GM12878 (cell line): Measurements from ENCODE around the gene TMEM88. TPM values are rescaled to one million over a fixed set of nuclear protein-coding genes. Genes with fewer than 3 reads are reported as not detected.
A peak's percentile ranks its signal among the peaks of the same experiment; 100 is the strongest.

Source experiments
- ATAC-seq: fragments of 200-7000 bp; cut with Tn5 transposase; 3 replicates; pipeline ENCODE4 v1.9.1; 2020; ENCODE audit warnings: mild to moderate bottlenecking, moderate library complexity
- BruUV-seq: library from RNA; stranded (reverse); fragments of 400-500 nt; replicated peaks from 2 replicates; lab custom pipeline; 2021; lab: Mats Ljungman, UMichigan
- CTCF ChIA-PET: fragments of 300-600 bp; sonication (Branson Sonifier 250); formaldehyde crosslinking; extraction: SDS; loops from one replicate; lab custom pipeline; 2021; ENCODE audit warnings: inconsistent platforms; lab: Yijun Ruan, JAX
- POLR2A ChIA-PET: fragments of 350-600 bp; formaldehyde crosslinking; extraction: SDS; loops from one replicate; lab custom pipeline; 2021; ENCODE audit warnings: inconsistent platforms; lab: Charles Lee
- RAD21 ChIA-PET: fragments of 300-600 bp; sonication (Branson Sonifier 250); formaldehyde crosslinking; loops from one replicate; lab custom pipeline; 2023; ENCODE audit warnings: antibody characterized with exemption; ENCODE audit not compliant: unreplicated experiment; lab: Charles Lee
- SMC1A ChIA-PET: fragments of 300-600 bp; sonication (Branson Sonifier 250); formaldehyde crosslinking; loops from one replicate; lab custom pipeline; 2023; ENCODE audit not compliant: unreplicated experiment, uncharacterized antibody; lab: Charles Lee
- DNase-seq: peaks from one replicate; pipeline ENCODE4 v3.0.0-alpha.2; 2011; ENCODE audit warnings: low read depth, low spot score
- FAIRE-seq: peaks from 3 replicates; lab custom pipeline; 2011; peaks lifted over from hg19 to GRCh38; lab: Jason Lieb, UNC
- H2AFZ ChIP-seq: 2 replicates; pipeline ENCODE4 v1.6.0; 2011; ENCODE audit warnings: low read depth, low read length, control low read depth; ENCODE audit not compliant: control insufficient read depth
- H3K27ac ChIP-seq: 2 replicates; pipeline ENCODE4 v1.5.1; 2011; ENCODE audit warnings: control low read depth; ENCODE audit not compliant: control insufficient read depth, insufficient read depth
- H3K27me3 ChIP-seq, 2 experiments: replicated peaks in 1 of 2; 2 replicates each; pipeline versions ENCODE4 v1.6.0 to v1.6.1; 2011; ENCODE audit warnings: low read length in 1 of 2; ENCODE audit not compliant: control insufficient read depth in 2 of 2, insufficient read depth in 2 of 2
- H3K36me3 ChIP-seq, 2 experiments: 2 replicates each; pipeline ENCODE4 v1.5.1; 2011; ENCODE audit warnings: low read length in 1 of 2; ENCODE audit not compliant: control insufficient read depth in 2 of 2, insufficient read depth in 2 of 2
- H3K4me1 ChIP-seq: 2 replicates; pipeline ENCODE4 v1.6.1; 2011; ENCODE audit warnings: mild to moderate bottlenecking, low read length, moderate library complexity, mixed read lengths; ENCODE audit not compliant: control insufficient read depth, insufficient read depth
- H3K4me2 ChIP-seq: 2 replicates; pipeline ENCODE4 v1.6.0; 2011; ENCODE audit warnings: control low read depth; ENCODE audit not compliant: control insufficient read depth, insufficient read depth
- H3K4me3 ChIP-seq: fragments of 200-600 bp; sonication (generic); 2 replicates; pipeline ENCODE4 v1.5.1; 2016
- H3K79me2 ChIP-seq: 2 replicates; pipeline ENCODE4 v1.6.0; 2011; ENCODE audit warnings: low read length; ENCODE audit not compliant: control insufficient read depth, insufficient read depth
- H3K9ac ChIP-seq: 2 replicates; pipeline ENCODE4 v1.8.0; 2011; ENCODE audit warnings: low read length, control low read depth, mixed read lengths; ENCODE audit not compliant: control insufficient read depth, insufficient read depth
- H3K9me3 ChIP-seq: replicated peaks from 3 replicates; pipeline ENCODE4 v1.5.1; 2011; ENCODE audit warnings: mild to moderate bottlenecking, low read length; ENCODE audit not compliant: control insufficient read depth, insufficient read depth
- H4K20me1 ChIP-seq: 2 replicates; pipeline ENCODE4 v1.6.0; 2011; ENCODE audit not compliant: control insufficient read depth, insufficient read depth
- BHLHE40 ChIP-seq, 2 experiments: fragments of 450-650 bp in 1 of 2; IDR thresholded peaks; 2 replicates each; pipeline ENCODE4 v1.6.1; 2011 to 2017; ENCODE audit warnings: low read depth in 2 of 2, borderline replicate concordance in 1 of 2, improper control_type of control experiment in 1 of 2, low read length in 1 of 2, mild to moderate bottlenecking in 1 of 2
- CHD2 ChIP-seq: IDR thresholded peaks from 2 replicates; pipeline ENCODE4 v1.6.1; 2011; ENCODE audit warnings: low read depth, low read length, improper control_type of control experiment, borderline replicate concordance
- CREM ChIP-seq: IDR thresholded peaks from 2 replicates; pipeline ENCODE4 v1.6.1; 2014; ENCODE audit warnings: antibody characterized with exemption, low read depth
- DPF2 ChIP-seq: fragments of 450-650 bp; IDR thresholded peaks from 2 replicates; pipeline ENCODE4 v1.6.1; 2017; ENCODE audit warnings: mild to moderate bottlenecking
- E2F8 ChIP-seq: fragments of 450-650 bp; IDR thresholded peaks from 2 replicates; pipeline ENCODE4 v1.6.1; 2018; ENCODE audit warnings: mild to moderate bottlenecking, low read depth, moderate library complexity; ENCODE audit not compliant: partially characterized antibody
- HDAC2 ChIP-seq: fragments of 200-600 bp; sonication (generic); IDR thresholded peaks from 2 replicates; pipeline ENCODE4 v1.6.1; 2017
- IKZF2 ChIP-seq, 2 experiments: fragments of 450-650 bp; IDR thresholded peaks; 2 replicates each; pipeline ENCODE4 v1.6.1; 2017; ENCODE audit warnings: mild to moderate bottlenecking in 2 of 2, moderate library complexity in 2 of 2
- KLF5 ChIP-seq: fragments of 450-650 bp; IDR thresholded peaks from 2 replicates; pipeline ENCODE4 v1.6.1; 2014; ENCODE audit warnings: mild to moderate bottlenecking; ENCODE audit not compliant: partially characterized antibody
- MTA2 ChIP-seq: fragments of 450-650 bp; IDR thresholded peaks from 2 replicates; pipeline ENCODE4 v1.6.1; 2016; ENCODE audit warnings: low read depth, mild to moderate bottlenecking, moderate library complexity
- NRF1 ChIP-seq: conservative IDR thresholded peaks from 2 replicates; pipeline ENCODE4 v1.6.1; 2011; ENCODE audit warnings: mild to moderate bottlenecking, low read depth, low read length, improper control_type of control experiment
- PAX5 ChIP-seq: IDR thresholded peaks from 2 replicates; pipeline ENCODE4 v1.6.1; 2011; ENCODE audit warnings: low read depth, low read length, borderline replicate concordance
- POLR2A ChIP-seq: IDR thresholded peaks from 2 replicates; pipeline ENCODE4 v1.6.1; 2011; ENCODE audit warnings: low read depth, mild to moderate bottlenecking, low read length
- PRDM15 ChIP-seq: fragments of 450-650 bp; formaldehyde crosslinking; IDR thresholded peaks from 2 replicates; pipeline ENCODE4 v1.4.0; 2020; ENCODE audit warnings: mild to moderate bottlenecking, moderate library complexity
- RAD21 ChIP-seq: IDR thresholded peaks from 2 replicates; pipeline ENCODE4 v1.6.1; 2011; ENCODE audit warnings: mild to moderate bottlenecking, low read depth, low read length, moderate library complexity; ENCODE audit not compliant: insufficient read depth
- SREBF2 ChIP-seq: IDR thresholded peaks from 2 replicates; pipeline ENCODE4 v1.6.1; 2012; ENCODE audit warnings: mild to moderate bottlenecking, low read length
- SUZ12 ChIP-seq: fragments of 200-600 bp; sonication (generic); IDR thresholded peaks from one replicate; pipeline ENCODE4 v1.6.1; 2018; ENCODE audit warnings: antibody characterized with exemption, mild to moderate bottlenecking; ENCODE audit not compliant: unreplicated experiment
- ZNF24 ChIP-seq: fragments of 450-650 bp; IDR thresholded peaks from 2 replicates; pipeline ENCODE4 v1.6.1; 2017; ENCODE audit warnings: antibody characterized with exemption, mild to moderate bottlenecking
- ZNF274 ChIP-seq: IDR thresholded peaks from one replicate; pipeline ENCODE4 v1.8.0; 2011; ENCODE audit not compliant: insufficient read length, insufficient read depth
- WGBS: methylation state at CpG from one replicate; pipeline ENCODE4 v1.1.6; 2016; ENCODE audit warnings: low lambda C conversion rate; ENCODE audit not compliant: insufficient replicate concordance, insufficient coverage; ENCODE audit errors: missing lambda C conversion rate; 5-methylcytosine and 5-hydroxymethylcytosine counted together
- in situ Hi-C: fragments of 300-500 bp; cut with MboI; formaldehyde crosslinking; loops from 9 replicates; pipeline ENCODE4 v1.14.3; 2018; ENCODE audit warnings: mixed read lengths
- intact Hi-C: fragments of 100-400 bp; cut with micrococcal nuclease; formaldehyde crosslinking; loops from one replicate; pipeline ENCODE4 v1.14.2; 2022; ENCODE audit not compliant: unreplicated experiment
- polyA plus RNA-seq, 11 experiments: library from polyadenylated mRNA; depleted of rRNA in 4 of 11; unstranded in 6 of 11; stranded (reverse) in 5 of 11; fragments of >200 nt; fragmentation: Nextera tagmentation in 4 of 11; fragmentation: Illumina TruSeq in 1 of 11; extraction: Ambion mirVana in 4 of 11; extraction: Trizol in 1 of 11; gene quantifications; 1 replicate in 1 of 11; 2 replicates in 10 of 11; pipeline versions ENCODE4 v1.2.1 to v1.2.3, GENCODE V29; 2011 to 2016; ENCODE audit warnings: inconsistent platforms in 2 of 11, missing spikeins in 2 of 11, low read depth in 1 of 11
- total RNA-seq, 4 experiments: library from RNA; depleted of rRNA in 3 of 4; stranded (reverse); fragments of >200 nt in 3 of 4; fragmentation: Illumina TruSeq in 1 of 4; extraction: Trizol in 1 of 4; gene quantifications; 2 replicates each; pipeline versions ENCODE4 v1.2.1 to v1.2.3, GENCODE V29; 2013 to 2021

Gene TMEM88
- total and polyA plus RNA-seq, 10 of the 15 experiments (the other 5 are each of a cell fraction or from before 2014, with no cell fraction given) = 0.21 to 2.2 (median 0.62) TPM; not detected in 5

GRCh38 chr17:7835814-7836595 lies 18.9 kb upstream of the TMEM88 start:
- RAD21 ChIA-PET = interaction anchor here (1.0 to 5.4 kb wide), 6 partner anchors 8 to 92 kb away, joined by 3 to 44 read pairs (median 16); partner anchors contain the start of genes CYB5D1, NAA38 and TMEM88
- POLR2A ChIA-PET = interaction anchor here (0.7 to 4.9 kb wide), 7 partner anchors 8 to 459 kb away, joined by 4 to 49 read pairs (median 8); partner anchors contain the start of genes CYB5D1, NAA38 and SLC25A35
- 1% methylated on average over 57 of the region's 61 CpGs for WGBS
- BruUV-seq = no TSS peak
- DNase-seq (no peak), ATAC-seq (peak; percentile 49), FAIRE-seq (no peak)
- peak overlapping the region; percentile 98 for H3K4me2 ChIP-seq
- peaks cover 36% of the 10 kb centered on the region for H3K79me2 ChIP-seq
- CTCF ChIA-PET = interaction anchor here (0.9 to 5.9 kb wide), 12 partner anchors 10 to 224 kb away, joined by 3 to 57 read pairs (median 6); partner anchors contain the start of genes CYB5D1, NAA38, TP53 and TRAPPC1
- in situ Hi-C loops = no loop called here
- no peaks in the 10 kb centered on the region; the same call in 1 of the 2 replicates for H4K20me1 ChIP-seq
- H3K36me3 ChIP-seq = peaks cover 0 to 5% of the 10 kb centered on the region in 2 experiments; a peak in 1 of 4 replicates
- H2AFZ ChIP-seq = peak overlapping the region; percentile 56
- peaks cover 0 to 1% of the 10 kb centered on the region in 2 experiments; a peak in 1 of 4 replicates for H3K27me3 ChIP-seq
- peaks cover 26% of the 10 kb centered on the region for H3K4me1 ChIP-seq
- intact Hi-C loops = loop anchor here (1.0 kb wide), 2 partner anchors 8 to 15 kb away; no protein-coding TSS in a partner anchor
- SMC1A ChIA-PET = interaction anchor here (1.2 to 3.3 kb wide), 7 partner anchors 9 to 96 kb away, joined by 4 to 22 read pairs (median 7); partner anchors contain the start of genes CNTROB, NAA38 and TRAPPC1
- peak overlapping the region; percentile 100 for H3K4me3 ChIP-seq
- peak overlapping the region; percentile 81 for H3K9ac ChIP-seq
- H3K9me3 ChIP-seq = no peaks in the 10 kb centered on the region
- peak overlapping the region; percentile 76 for H3K27ac ChIP-seq
- no peak for TF ChIP-seq HDAC2
- TF ChIP-seq KLF5 = no peak
- TF ChIP-seq MTA2 = no peak
- no peak for TF ChIP-seq RAD21
- 0 out of 2 replicates have a peak, but pooled peaks have one; percentile 15 for TF ChIP-seq DPF2
- TF ChIP-seq SUZ12 = no peak
- TF ChIP-seq NRF1 = no peak
- TF ChIP-seq PRDM15 = no peak
- TF ChIP-seq ZNF24 = no peak
- no peak for TF ChIP-seq BHLHE40 (IDR thresholded peaks at IDR 0.05; ENCODE audit: borderline replicate concordance in 1 of 2, low read depth in 2 of 2, low read length in 1 of 2)
- TF ChIP-seq CREM = no peak
- TF ChIP-seq IKZF2 (IDR thresholded peaks at IDR 0.05) = no peak
- no peak for TF ChIP-seq ZNF274
- no peak for TF ChIP-seq PAX5
- TF ChIP-seq E2F8 = no peak
- no peak for TF ChIP-seq CHD2
- TF ChIP-seq POLR2A = peak; percentile 65
- no peak for TF ChIP-seq SREBF2
